GM12878 (cell line): ENCODE measurements around the gene MYCBP2.

Experiments used
- CEBPB ChIP-seq, 2 experiments: fragments of 150-350 bp in 1 of 2; IDR thresholded peaks; 2 replicates each; pipeline ENCODE4 v1.6.1; 2012 to 2014; ENCODE audit warnings: low read depth in 2 of 2, low read length in 2 of 2, borderline replicate concordance in 1 of 2, inconsistent platforms in 1 of 2
- GABPA ChIP-seq: IDR thresholded peaks from 2 replicates; pipeline ENCODE4 v1.6.1; 2014; ENCODE audit warnings: antibody characterized with exemption, low read depth, mild to moderate bottlenecking, inconsistent platforms
- JUND ChIP-seq: IDR thresholded peaks from 2 replicates; pipeline ENCODE4 v1.6.1; 2012; ENCODE audit warnings: low read depth, mild to moderate bottlenecking, low read length, improper control_type of control experiment, moderate library complexity
- MXI1 ChIP-seq: fragments of 150-350 bp; IDR thresholded peaks from 2 replicates; pipeline ENCODE4 v1.6.1; 2011; ENCODE audit warnings: low read depth, mild to moderate bottlenecking, inconsistent platforms, low read length, improper control_type of control experiment
- POLR2AphosphoS5 ChIP-seq: IDR thresholded peaks from 2 replicates; pipeline ENCODE4 v1.6.1; 2011; ENCODE audit warnings: mild to moderate bottlenecking, low read length, inconsistent platforms
- RELA ChIP-seq: fragments of 450-650 bp; IDR thresholded peaks from 2 replicates; pipeline ENCODE4 v1.8.0; 2014; ENCODE audit warnings: borderline replicate concordance; ENCODE audit not compliant: partially characterized antibody
- TF ChIP-seq, protein P1 (sequence below), 3 experiments: IDR thresholded peaks in 2 of 3; conservative IDR thresholded peaks in 1 of 3; 2 replicates each; pipeline ENCODE4 v1.5.1; 2011; ENCODE audit warnings: low read depth in 3 of 3, low read length in 3 of 3, mild to moderate bottlenecking in 3 of 3, control low read depth in 2 of 3, moderate library complexity in 2 of 3, inconsistent platforms in 1 of 3, mixed read lengths in 1 of 3; ENCODE audit not compliant: control insufficient read depth in 2 of 3, insufficient read depth in 1 of 3; ENCODE audit errors: extremely low read depth in 1 of 3

DNA sequence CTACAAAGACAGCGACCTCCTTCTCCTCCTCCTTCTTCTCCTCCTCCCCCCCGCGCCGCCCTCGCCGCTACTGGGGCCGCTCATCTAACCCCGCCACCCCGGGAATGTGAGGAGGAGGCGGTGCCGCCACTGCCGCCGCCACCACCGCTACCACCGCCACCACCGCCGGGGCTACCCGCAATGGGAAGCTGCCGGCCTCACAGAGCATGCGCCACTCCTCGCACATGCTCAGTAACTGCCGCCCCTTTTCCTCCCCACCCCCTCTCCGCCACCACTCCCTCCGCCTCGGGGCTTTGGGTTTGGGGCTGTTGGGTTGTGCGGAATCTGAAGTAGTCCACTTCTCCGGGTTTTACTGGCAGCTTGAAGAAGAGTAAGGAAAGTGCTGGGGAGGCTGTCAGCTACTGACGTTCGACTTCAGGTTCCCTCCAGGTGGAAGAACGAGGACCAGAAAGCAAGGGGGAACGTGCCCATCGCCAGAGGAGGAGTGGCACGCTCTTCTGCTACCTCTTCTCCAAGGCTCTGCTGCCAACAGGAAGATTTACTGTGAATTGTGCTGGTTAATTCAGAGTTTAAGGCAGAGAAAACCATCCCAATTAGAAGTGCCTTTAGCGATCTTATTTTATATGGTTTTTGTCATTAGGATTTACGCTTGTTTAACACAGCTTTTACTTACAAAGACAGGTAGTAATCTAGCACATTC lies at the start of gene MYCBP2:
- peak; percentile 90 for TF ChIP-seq MXI1
- peak; percentile 75; the same call in 1 of the 2 replicates for TF ChIP-seq POLR2AphosphoS5
- no peak for TF ChIP-seq CEBPB (IDR thresholded peaks at IDR 0.05; ENCODE audit: borderline replicate concordance in 1 of 2, low read depth in 2 of 2, low read length in 2 of 2)
- no peak for TF ChIP-seq GABPA
- TF ChIP-seq, protein P1, sequence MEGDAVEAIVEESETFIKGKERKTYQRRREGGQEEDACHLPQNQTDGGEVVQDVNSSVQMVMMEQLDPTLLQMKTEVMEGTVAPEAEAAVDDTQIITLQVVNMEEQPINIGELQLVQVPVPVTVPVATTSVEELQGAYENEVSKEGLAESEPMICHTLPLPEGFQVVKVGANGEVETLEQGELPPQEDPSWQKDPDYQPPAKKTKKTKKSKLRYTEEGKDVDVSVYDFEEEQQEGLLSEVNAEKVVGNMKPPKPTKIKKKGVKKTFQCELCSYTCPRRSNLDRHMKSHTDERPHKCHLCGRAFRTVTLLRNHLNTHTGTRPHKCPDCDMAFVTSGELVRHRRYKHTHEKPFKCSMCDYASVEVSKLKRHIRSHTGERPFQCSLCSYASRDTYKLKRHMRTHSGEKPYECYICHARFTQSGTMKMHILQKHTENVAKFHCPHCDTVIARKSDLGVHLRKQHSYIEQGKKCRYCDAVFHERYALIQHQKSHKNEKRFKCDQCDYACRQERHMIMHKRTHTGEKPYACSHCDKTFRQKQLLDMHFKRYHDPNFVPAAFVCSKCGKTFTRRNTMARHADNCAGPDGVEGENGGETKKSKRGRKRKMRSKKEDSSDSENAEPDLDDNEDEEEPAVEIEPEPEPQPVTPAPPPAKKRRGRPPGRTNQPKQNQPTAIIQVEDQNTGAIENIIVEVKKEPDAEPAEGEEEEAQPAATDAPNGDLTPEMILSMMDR (IDR thresholded peaks at IDR 0.05 in 2 of 3, conservative IDR thresholded peaks at IDR 0.05 in 1 of 3; ENCODE audit: control insufficient read depth in 2 of 3, extremely low read depth in 1 of 3, insufficient read depth in 1 of 3, low read depth in 3 of 3, low read length in 3 of 3) = no peak
- no peak; the same call in 1 of the 2 replicates for TF ChIP-seq JUND
- TF ChIP-seq RELA = peak; percentile 62
